Measurements from ENCODE around the gene ALDH4A1.

ALDH4A1 gene

DNA sequence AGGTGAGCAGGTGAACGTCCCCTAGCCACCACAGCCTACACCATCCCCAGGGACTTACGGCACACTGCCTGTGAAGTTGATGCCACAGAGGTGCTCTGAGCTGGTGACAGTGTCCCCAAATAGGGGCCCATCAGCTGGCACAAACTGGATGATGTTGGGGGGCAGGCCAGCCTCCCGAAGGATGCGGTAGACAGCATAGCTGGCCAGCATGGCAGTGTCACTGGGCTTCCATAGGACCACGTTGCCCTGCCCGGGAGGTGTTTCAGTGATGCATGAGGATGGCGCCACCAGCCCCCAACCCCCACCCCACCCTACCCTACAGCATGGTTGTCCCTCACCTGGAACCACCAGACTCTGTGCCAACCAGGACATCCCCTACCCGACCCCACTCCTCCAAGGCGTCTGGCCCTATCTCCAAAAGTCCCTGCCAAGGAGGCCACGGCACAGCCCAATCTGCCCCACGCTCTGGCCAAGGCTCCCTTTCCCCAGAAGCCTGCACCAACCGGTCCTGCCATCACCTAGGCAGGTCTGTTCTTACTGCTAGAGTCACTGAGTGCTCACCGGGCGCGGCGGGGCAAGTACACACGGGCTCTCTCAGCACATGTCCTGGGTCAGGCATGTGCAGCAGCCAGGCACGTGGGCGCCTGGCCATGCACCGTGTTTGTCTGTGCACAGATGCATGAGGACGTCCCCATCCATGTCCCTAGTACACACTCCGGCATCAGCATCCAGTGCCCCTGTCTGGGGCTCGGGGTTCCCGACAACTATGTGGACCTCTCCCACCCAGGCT, 20.5 kb downstream of the ALDH4A1 start:
- TF ChIP-seq, protein P1, sequence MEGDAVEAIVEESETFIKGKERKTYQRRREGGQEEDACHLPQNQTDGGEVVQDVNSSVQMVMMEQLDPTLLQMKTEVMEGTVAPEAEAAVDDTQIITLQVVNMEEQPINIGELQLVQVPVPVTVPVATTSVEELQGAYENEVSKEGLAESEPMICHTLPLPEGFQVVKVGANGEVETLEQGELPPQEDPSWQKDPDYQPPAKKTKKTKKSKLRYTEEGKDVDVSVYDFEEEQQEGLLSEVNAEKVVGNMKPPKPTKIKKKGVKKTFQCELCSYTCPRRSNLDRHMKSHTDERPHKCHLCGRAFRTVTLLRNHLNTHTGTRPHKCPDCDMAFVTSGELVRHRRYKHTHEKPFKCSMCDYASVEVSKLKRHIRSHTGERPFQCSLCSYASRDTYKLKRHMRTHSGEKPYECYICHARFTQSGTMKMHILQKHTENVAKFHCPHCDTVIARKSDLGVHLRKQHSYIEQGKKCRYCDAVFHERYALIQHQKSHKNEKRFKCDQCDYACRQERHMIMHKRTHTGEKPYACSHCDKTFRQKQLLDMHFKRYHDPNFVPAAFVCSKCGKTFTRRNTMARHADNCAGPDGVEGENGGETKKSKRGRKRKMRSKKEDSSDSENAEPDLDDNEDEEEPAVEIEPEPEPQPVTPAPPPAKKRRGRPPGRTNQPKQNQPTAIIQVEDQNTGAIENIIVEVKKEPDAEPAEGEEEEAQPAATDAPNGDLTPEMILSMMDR (IDR thresholded peaks at IDR 0.05; ENCODE audit: low read depth, low read length, missing control alignments), result no peak

DNA sequence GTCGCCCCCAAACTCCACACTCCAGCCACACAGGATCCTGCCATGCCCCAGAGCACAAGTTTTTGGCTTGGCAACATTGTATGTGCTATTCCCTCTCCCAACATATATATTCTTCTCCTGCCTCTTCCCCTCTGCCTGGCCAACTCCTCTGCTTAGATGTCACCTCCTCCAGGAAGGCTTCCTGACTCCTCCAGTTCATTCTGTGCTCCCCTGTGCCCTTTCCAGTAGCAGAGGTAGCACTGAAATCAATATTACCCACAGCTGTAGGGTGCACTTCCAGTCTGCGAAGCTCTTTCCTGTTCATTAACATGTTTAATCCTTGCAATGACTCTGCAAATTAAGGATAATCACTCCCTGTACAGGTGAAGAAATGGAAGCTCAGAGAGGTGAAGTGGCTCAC, 21.2 kb downstream of the ALDH4A1 start:
- TF ChIP-seq, protein P1 (IDR thresholded peaks at IDR 0.05; ENCODE audit: low read depth, low read length, missing control alignments), result no peak
- no peak for DNase-seq (ENCODE audit: low read depth)

More for the DNA sequence above, 20.5 kb downstream of the ALDH4A1 start:
- DNase-seq (ENCODE audit: low read depth), result no peak
- H3K4me3 ChIP-seq (ENCODE audit: low read depth, low read length), result no peak overlapping the region

DNA sequence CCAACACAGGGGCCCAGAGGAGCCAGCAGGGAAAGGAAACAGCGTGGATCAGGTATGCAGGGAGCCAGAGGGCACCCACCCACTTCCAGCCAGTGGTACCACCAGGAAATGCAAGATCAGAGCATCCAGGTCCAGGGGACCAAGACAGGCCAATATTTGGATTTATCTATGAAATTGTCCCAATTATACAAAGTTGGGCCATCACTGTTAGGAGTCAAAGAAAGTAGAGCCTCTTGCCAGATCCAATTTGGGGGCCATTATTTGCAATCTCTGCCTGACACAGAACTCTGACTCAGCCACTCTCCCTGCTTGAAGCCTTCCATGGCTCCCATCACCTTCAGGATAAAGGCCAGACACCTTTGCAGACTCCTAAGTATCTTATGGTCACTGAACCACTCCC, 21.8 kb downstream of the ALDH4A1 start:
- no peak for DNase-seq (ENCODE audit: low read depth)
- TF ChIP-seq, protein P1 (IDR thresholded peaks at IDR 0.05; ENCODE audit: low read depth, low read length, missing control alignments), result no peak
- H3K4me3 ChIP-seq (ENCODE audit: low read depth, low read length), result no peak overlapping the region

More for the DNA sequence above, 21.2 kb downstream of the ALDH4A1 start:
- no peak overlapping the region for H3K4me3 ChIP-seq (ENCODE audit: low read depth, low read length)

DNA sequence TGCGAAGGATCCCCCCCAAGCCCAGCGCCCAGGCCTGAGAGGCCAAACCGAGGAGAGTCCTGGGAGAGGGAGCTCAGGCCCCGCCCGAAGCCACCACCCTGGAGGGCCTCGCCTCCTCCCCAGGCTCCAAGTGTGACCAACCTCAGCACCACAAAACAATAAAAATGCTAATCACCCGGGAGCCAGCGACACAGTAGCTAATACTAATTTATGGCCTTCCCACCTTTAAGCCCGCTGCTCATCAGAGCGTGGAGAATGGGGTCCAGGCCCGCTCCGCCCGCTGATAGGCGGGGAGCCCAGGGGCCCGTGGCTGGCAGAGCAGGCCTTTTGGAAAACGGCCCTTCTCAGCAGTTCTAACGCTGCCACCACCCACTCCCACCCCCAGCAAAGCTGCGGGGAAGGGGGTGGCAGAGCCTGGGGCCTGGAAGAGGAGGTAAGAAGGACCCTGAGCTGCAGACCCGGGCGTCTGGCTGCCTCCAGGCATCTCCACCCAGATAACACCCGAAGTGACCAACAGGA, 22.5 kb downstream of the ALDH4A1 start:
- no peak for DNase-seq (ENCODE audit: low read depth)
- H3K4me3 ChIP-seq (ENCODE audit: low read depth, low read length), result no peak overlapping the region
- TF ChIP-seq, protein P1 (IDR thresholded peaks at IDR 0.05; ENCODE audit: low read depth, low read length, missing control alignments), result no peak

DNA sequence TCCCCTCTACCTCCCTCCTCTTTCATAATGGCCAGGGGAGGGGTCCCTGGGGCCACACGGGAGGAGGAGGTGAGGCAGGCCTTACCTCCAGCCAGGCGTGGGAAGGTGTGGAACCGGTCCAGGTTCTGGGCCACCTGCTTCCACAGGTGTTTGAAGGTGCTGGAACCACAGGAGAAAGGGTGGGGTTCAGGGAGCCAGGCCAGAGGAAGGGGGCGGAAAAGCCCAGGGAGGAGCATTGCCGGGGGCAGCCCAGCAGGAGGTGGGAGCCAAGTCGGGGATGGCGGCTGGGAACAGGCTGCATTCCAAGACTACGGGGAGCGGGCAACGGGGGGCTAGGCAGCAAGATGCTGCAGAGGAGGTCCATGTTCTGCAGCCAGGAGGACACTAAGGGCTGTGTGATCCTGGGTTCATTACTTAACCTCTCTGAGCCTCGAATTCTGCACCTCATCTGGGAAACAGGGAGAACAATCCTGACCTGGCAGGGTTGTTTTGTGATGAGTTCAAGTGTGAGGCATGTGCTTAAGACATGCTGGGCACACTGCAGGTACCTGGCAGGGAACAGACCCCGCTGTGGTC, 23.1 kb downstream of the ALDH4A1 start:
- no peak overlapping the region for H3K4me3 ChIP-seq (ENCODE audit: low read depth, low read length)
- DNase-seq (ENCODE audit: low read depth), result no peak

DNA sequence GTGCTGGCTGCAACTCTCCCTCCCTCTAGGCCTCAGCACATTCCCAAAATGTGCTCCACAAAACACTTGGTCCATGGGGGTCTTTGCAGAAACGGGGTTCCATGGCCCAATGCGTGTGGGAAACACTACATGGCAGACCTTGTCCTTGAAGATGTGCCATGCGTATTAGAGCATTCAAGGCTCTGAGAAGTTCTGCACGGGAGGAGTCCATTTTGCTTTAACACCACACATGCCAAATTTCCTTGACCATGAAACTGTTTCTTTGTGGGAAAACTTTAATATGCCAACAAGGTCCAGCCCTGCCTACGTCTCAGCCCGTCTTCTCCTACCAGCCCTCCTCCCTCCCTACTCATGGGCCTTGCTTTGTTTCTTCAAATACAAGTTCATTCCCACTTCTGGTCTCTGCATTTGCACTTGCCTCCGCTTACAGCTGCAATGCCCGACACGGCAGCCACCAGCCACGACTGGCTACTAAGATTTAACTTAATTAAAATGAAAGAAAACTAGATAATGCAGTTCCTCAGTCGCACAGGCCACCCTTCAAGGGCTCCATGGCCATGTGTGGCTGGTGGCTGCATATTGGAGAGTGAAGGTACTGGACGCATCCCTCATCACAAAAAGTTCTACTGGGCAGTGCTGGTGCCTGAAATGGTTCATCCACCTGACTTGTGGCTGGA, 23.7 kb downstream of the ALDH4A1 start:
- TF ChIP-seq, protein P1 (IDR thresholded peaks at IDR 0.05; ENCODE audit: low read depth, low read length, missing control alignments), result no peak
- H3K4me3 ChIP-seq (ENCODE audit: low read depth, low read length), result no peak overlapping the region
- DNase-seq (ENCODE audit: low read depth), result no peak

More for the DNA sequence above, 23.1 kb downstream of the ALDH4A1 start:
- TF ChIP-seq, protein P1 (IDR thresholded peaks at IDR 0.05; ENCODE audit: low read depth, low read length, missing control alignments), result no peak

Measured in GM12864 (cell line).